Kidney epithelial cell (primary cell): ENCODE results near the gene UCK2. TPM values are rescaled to one million over a fixed set of nuclear protein-coding genes. Genes with fewer than 3 reads are reported as not detected.

ENCODE experiments used
- DNase-seq: peaks from one replicate; pipeline ENCODE4 v3.0.0-alpha.2; 2010; ENCODE audit warnings: low read depth
- H3K27me3 ChIP-seq: 2 replicates; pipeline ENCODE4 v1.6.0; 2011; ENCODE audit warnings: low read length; ENCODE audit not compliant: control insufficient read depth, insufficient read depth
- H3K36me3 ChIP-seq: 2 replicates; pipeline ENCODE4 v1.5.1; 2011; ENCODE audit warnings: low read length; ENCODE audit not compliant: control insufficient read depth, insufficient read depth
- H3K4me3 ChIP-seq: 2 replicates; pipeline ENCODE4 v1.5.1; 2011; ENCODE audit warnings: low read depth, mild to moderate bottlenecking, control low read depth, low read length
- CTCF ChIP-seq: IDR thresholded peaks from 2 replicates; pipeline ENCODE4 v1.5.1; 2011; ENCODE audit warnings: mild to moderate bottlenecking, moderate library complexity, low read length, control low read depth, inconsistent platforms; ENCODE audit not compliant: insufficient read depth, poor library complexity, severe bottlenecking
- total RNA-seq: library from RNA; depleted of rRNA; stranded (reverse); fragments of >200 nt; gene quantifications from 2 replicates; pipeline ENCODE4 v1.2.3, GENCODE V29; 2015

Gene UCK2
- total RNA-seq, 1 donor from 2014 or later: 81.9 TPM

GRCh38 chr1:165947797-165948455 lies 120.5 kb downstream of the UCK2 start:
- TF ChIP-seq CTCF: no peak
- H3K27me3 ChIP-seq: no peaks in the 10 kb centered on the region
- no peak overlapping the region for H3K4me3 ChIP-seq
- no peaks in the 10 kb centered on the region for H3K36me3 ChIP-seq
- no peak for DNase-seq

- Histone ChIP-seq H3K36me3 (no peaks in the 10 kb centered on the region), H3K4me3 (no peak overlapping the region), H3K27me3 (no peaks in the 10 kb centered on the region)
- TF ChIP-seq CTCF: no peak
- no peak for DNase-seq
Observed at GRCh38 chr1:165949335-165950130, 122.1 kb downstream of the UCK2 start.

GRCh38 chr1:165954940-165955339 lies 127.5 kb downstream of the UCK2 start:
- TF ChIP-seq CTCF: no peak

GRCh38 chr1:165958306-165958705 lies 130.9 kb downstream of the UCK2 start:
- TF ChIP-seq CTCF: no peak
- Histone ChIP-seq H3K27me3 (no peaks in the 10 kb centered on the region), H3K36me3 (no peaks in the 10 kb centered on the region), H3K4me3 (no peak overlapping the region)
- no peak for DNase-seq

More at GRCh38 chr1:165954940-165955339, 127.5 kb downstream of the UCK2 start:
- Histone ChIP-seq H3K4me3 (no peak overlapping the region), H3K27me3 (no peaks in the 10 kb centered on the region), H3K36me3 (no peaks in the 10 kb centered on the region)
- DNase-seq: peak; percentile 4

- no peak for DNase-seq
- no peak for TF ChIP-seq CTCF
- Histone ChIP-seq H3K27me3 (no peaks in the 10 kb centered on the region), H3K36me3 (no peaks in the 10 kb centered on the region), H3K4me3 (no peak overlapping the region)
Observed at GRCh38 chr1:165960136-165960535, 132.7 kb downstream of the UCK2 start.
